GM18517 (cell line): ENCODE measurements around the gene FRY.

Experiments
- ATAC-seq: cut with Tn5 transposase; IDR thresholded peaks from one replicate; pipeline ENCODE4 v1.9.1; 2021; ENCODE audit warnings: mild to moderate bottlenecking, moderate library complexity; ENCODE audit not compliant: unreplicated experiment

Gene FRY

GRCh38 chr13:32016119-32016518 is 15.5 kb upstream of the FRY start:
- no peak for ATAC-seq

GRCh38 chr13:32016631-32017030 is 14.9 kb upstream of the FRY start:
- ATAC-seq: no peak

- no peak for ATAC-seq
Observed at GRCh38 chr13:32017474-32017873, 14.1 kb upstream of the FRY start.

DNA sequence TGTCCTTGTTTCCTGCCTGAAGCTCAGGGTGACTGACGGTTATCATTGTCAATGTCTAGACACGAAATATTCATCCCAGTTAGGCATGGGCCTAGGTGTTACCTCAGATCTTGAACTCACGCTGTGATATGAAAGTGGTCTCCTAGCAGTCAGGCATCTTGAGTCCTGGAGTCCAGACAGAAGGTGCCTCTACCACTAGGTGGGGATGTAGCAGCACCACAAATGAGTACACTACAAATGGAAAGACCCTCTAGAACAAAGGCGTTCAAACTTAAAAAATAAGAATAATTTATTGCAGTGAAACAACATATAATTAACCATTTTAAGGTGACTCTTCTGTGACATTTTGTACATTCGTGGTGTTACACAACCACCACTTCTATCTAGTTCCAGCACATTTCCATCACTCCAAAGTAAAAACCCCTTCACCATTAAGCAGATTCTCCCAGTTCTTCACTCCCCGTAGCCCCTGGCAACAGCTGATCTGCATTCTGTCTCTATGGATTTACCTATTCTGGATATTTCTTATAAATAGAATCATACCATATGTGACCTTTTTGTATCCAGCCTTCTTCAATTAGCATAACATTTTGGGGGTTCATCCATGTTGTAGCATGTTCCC is 11.9 kb upstream of the FRY start:
- no peak for ATAC-seq

DNA sequence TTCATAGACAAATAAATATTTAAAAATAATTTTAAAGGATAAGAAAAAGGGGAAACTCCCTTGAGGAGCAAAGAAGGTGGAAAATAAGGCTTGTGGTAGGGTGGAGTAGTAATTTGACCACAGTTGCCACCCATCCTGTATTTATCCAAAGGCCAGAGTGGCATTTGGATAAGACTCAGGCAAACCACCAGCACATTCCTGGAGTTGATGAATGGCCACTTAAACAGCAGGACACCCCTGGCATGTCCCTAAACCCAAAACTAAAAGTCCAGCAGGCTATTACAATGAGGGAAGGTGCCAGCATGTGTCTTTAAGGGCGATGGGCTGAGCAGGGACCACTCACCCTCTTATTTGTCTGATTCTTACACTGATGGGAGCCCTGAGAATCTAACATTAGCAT is 9.8 kb upstream of the FRY start:
- no peak for ATAC-seq

DNA sequence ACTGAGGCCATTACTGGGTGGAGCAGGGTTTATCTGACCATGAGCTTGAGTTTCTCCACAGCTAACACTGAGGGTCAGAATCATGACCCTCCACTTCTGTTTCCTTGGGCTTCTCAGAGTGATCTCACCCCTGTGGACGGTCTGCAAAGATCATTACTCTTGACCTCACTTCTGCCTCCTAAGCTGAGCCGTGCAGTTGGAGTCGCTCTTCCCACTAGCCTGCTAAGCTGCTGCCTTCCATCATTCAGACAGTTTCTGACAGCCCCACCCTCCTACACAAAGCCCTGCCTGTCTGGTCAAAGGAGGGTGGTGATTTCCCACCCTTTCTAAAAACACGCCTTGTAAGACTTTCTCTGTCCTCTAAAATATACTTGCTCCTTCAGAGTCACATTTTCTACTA is 9.3 kb upstream of the FRY start:
- no peak for ATAC-seq

DNA sequence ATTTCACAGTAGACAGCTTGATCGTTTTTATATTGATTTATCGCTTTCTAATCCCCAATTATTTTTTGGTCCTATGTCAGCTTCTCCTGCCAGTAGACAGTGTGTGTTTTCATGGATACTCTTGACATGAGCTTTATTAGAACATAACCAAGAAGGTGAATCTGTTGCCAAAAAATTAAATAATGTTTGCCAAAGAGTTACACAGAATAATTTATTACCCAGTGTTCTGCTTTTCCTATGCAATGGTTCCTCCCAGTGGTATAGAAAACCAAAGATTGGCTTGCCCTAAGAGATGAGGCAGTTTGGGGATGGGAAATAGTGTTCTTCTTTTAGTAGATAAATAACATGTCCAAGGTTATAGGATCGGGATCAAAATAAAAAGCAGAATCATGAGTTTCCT is 8.5 kb upstream of the FRY start:
- no peak for ATAC-seq

GRCh38 chr13:32023698-32024097 is 7.9 kb upstream of the FRY start:
- no peak for ATAC-seq

DNA sequence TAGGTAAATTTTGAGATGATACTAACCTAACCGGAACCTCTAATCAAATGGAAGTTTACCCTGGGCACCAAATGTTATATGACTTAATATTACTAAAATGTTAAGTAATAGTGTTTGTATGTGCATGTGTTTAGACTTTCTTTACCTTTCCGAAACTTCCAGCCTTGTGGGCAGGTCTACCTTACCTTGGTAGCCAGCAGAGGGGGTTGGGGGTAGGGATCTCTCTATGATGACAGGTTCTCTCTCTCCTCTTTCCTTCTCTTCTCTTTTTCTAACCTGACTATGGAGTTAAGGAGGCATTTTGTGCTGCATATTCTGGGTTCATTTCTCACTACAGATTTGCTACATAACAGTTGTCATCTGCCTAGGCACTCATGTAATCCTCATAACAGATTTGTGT is 6.8 kb upstream of the FRY start:
- ATAC-seq: no peak

GRCh38 chr13:32025730-32026129 is 5.8 kb upstream of the FRY start:
- no peak for ATAC-seq

GRCh38 chr13:32026623-32027022 is 5.0 kb upstream of the FRY start:
- ATAC-seq: no peak

DNA sequence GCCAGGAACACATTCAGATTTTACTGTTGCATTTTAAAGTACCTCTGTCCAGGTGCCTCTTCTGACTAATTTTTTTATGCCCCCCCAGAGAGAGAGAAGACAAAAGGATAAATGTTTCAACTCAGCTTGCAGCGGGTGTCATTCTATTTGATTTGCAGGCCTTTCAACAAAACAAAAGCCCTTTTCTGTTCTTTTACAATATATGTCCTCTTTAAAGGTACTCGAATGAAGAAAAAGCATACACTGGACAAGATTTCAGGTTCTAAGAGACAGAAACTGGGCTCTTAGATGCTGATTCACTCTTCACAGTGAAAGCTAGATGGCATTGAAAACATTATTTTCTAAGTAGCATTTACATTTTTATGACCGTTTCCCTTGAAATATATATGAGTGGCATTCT is 2.9 kb upstream of the FRY start:
- no peak for ATAC-seq

DNA sequence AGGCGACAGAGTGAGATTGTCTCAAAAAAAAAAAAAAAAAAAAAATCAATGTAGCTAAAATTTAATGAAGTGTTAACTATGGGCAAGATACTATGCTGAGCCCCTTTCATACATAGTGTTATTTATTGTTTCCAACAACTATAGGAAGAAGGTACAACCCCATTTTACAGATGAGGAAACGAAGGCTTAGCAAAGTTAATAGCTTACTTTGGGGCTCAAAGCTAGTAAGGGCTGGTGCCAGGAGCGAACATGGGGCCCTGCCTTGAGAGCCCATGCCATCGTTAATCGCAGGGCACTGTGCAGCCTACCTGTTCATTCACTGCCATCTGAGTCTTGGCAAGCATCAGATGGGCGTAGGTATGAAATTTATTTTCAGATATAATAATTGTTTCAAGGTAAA is 1.9 kb upstream of the FRY start:
- no peak for ATAC-seq

DNA sequence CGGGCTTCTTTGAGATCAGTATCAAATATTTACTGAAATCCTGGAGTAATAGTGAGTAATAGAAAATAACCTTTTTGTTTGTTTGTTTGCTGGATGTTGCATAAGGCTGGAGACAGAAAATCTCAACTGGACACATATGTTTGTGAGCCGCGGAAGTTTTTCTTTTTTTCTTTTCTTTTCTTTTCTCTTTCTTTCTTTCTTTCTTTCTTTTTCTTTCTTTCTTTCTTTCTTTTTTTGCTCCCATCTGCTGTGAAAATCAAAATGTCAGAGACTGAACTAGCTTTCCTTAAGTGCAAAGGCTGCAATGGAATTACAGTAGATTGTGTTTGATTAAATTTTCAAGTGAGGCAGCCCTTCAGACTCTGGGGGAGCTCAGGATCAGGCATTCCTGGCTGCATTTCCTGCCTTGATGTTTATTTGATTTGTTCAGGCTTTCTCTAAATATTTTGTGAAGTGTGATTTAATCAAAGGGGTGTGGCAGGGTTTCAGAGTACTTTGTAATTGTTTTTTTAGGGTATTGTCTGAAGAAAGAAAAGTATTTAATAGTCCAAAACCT is 319 bp downstream of the FRY start:
- ATAC-seq: no peak

DNA sequence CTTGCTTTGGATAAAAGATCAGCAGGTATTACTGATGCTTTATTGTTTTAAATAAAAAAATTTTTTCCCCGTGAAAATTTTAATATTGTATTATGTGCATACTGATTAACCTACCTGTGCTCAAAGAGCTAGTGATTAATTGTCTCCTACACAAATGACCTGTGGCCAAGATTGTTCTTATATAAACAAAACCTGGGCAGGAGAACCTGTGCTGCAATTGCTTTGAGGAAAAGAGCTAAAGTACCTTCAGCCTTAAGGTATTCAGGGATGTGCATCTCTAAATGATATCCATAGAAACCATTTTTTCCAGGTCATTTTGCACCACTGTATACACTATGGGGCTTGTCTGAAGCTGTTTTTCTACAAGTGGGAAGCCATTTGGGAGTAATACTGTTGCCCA is 1.2 kb downstream of the FRY start:
- no peak for ATAC-seq

GRCh38 chr13:32033744-32034143 is 2.2 kb downstream of the FRY start:
- ATAC-seq: no peak

DNA sequence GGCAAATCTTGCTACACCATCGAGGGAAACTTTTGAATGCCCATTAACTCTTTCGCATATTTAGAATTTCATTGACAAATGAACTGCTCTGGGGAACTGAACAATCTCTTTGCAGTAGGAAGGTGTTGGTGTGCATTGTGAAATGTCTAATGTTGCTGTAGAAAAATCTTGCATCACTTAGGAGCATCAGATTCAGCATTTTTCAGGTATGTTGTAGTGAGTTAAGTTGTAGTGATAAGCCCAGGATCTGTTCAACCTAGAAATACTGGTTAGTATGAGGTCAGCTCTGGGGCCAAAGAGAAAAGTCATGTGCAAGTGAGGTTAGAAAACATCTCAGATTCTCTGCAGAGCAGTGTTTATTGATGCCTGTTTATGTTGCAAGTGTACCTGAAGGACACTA is 4.1 kb downstream of the FRY start:
- ATAC-seq: no peak

DNA sequence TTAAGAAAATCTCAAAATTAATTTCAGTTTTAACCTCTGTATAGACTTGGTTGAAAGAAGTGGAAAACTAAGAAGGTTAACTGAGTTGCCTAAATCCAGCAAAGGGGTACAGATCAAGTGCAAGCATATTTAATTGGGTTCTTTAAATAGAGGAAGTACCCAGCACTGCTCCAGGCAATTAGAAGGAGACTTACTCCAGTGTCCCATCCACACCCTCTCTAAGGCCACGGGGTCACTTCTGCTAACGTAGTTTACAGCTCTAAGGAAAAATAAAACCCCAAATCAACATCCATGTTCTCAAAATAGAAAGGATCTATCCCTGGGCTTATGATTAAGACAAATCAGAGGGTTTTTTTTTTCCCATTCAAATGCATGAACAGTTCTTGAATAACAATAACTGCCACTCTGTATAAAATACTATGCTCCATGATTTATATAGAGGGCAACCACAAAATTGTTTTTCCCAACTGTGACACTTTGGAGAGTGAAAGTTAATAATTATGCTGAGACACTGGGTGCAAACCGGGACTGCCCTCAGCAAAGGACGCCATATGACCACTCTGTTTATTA is 4.6 kb downstream of the FRY start:
- no peak for ATAC-seq

DNA sequence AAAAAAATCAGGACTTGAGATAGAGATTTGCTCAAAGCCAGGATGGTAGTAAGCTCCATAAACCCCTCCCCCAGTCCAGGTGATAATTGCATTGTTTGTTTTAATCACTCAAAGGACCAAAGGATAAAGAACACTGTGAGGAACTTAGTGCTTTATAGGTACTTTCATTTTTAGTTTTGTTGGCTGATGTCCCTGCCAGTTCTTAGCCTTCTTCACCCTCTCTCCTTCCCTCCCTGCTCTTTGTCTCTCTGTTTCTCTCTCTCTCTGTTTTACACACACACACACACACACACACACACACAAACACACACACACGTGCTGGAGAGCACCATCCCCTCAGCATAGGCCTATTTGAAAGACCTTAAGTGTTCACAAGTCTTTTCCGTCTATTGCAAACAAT is 5.2 kb downstream of the FRY start:
- no peak for ATAC-seq

DNA sequence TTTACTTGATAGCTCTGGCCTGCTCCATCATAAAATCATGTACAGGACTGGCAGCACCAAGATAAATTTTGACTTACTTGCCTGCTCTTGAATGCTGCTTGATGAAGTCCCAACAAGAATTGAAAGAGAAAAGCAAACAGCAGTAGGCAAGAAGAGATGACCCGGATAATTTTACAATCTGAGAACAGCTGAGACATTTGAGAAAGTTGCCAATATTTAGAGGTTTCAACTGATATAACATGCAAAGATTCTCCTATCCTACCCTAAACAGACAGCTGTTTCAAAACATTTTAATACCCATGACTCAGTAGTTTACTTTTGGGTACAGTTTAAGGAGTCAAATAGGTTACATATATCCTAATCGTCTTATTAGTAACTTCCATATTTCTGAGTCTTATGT is 5.9 kb downstream of the FRY start:
- no peak for ATAC-seq

- no peak for ATAC-seq
Observed at GRCh38 chr13:32038343-32038742, 6.8 kb downstream of the FRY start.

- ATAC-seq: no peak
Observed at GRCh38 chr13:32039056-32039455, 7.5 kb downstream of the FRY start.

DNA sequence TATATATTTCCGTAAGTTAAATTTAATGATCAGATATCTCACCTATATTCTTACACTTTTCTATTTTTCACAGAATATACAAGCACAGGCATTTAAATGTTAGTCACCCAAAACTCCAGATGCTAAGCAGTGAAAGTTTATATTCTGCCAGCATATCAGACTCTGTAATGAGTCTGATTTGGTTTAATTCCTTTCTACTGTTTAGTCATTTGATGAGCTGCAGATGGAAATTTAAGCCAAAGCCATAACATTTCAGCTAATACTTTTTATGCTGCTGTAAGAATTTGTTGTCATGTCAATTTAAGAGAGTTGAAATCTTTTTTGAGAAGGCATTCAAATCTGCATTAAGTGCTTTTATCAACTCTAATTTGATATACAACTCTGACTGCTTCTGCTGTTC is 8.0 kb downstream of the FRY start:
- ATAC-seq: no peak
